Esophagus muscularis mucosa (tissue), 4 donors: ENCODE results near the gene QSOX2. TPM values are rescaled to one million over a fixed set of nuclear protein-coding genes. Genes with fewer than 3 reads are reported as not detected.

Experiments used
- DNase-seq: peaks from one replicate; pipeline ENCODE4 v3.0.0-alpha.2; 2017; ENCODE audit errors: extremely low spot score
- H3K27ac ChIP-seq, 4 donors: fragments of 200-600 bp; sonication (generic); replicated peaks in 1 of 4; 1 replicate in 3 of 4; 2 replicates in 1 of 4; pipeline ENCODE4 v1.5.1; 2016 to 2019; ENCODE audit warnings: mild to moderate bottlenecking in 1 of 4
- H3K27me3 ChIP-seq, 4 donors: fragments of 200-600 bp; sonication (generic); one replicate each; pipeline versions ENCODE4 v1.5.1 to v1.6.0; 2016 to 2019
- H3K36me3 ChIP-seq, 4 donors: fragments of 200-600 bp; sonication (generic); one replicate each; pipeline ENCODE4 v1.5.1; 2016 to 2019
- H3K4me1 ChIP-seq, 4 donors: fragments of 200-600 bp; sonication (generic); one replicate each; pipeline ENCODE4 v1.5.1; 2016 to 2019
- H3K4me3 ChIP-seq, 4 donors: fragments of 200-600 bp; sonication (generic); 1 replicate in 2 of 4; 2 replicates in 2 of 4; pipeline ENCODE4 v1.5.1; 2016 to 2019; ENCODE audit warnings: mild to moderate bottlenecking in 4 of 4, moderate library complexity in 1 of 4
- H3K9me3 ChIP-seq, 4 donors: fragments of 200-600 bp; sonication (generic); 1 replicate in 3 of 4; 2 replicates in 1 of 4; pipeline ENCODE4 v1.5.1; 2016 to 2019
- CTCF ChIP-seq, 3 experiments: fragments of 200-600 bp in 2 of 3; fragments of 450-650 bp in 1 of 3; sonication (generic) in 2 of 3; IDR thresholded peaks; one replicate each; pipeline ENCODE4 v1.5.1; 2017 to 2019; ENCODE audit warnings: antibody characterized with exemption in 3 of 3, mild to moderate bottlenecking in 2 of 3, moderate library complexity in 1 of 3
- EP300 ChIP-seq: sonication (generic); formaldehyde crosslinking; IDR thresholded peaks from one replicate; pipeline ENCODE4 v1.6.1; 2017; ENCODE audit warnings: antibody characterized with exemption
- POLR2A ChIP-seq: fragments of 450-650 bp; IDR thresholded peaks from one replicate; pipeline ENCODE4 v1.6.1; 2017; ENCODE audit warnings: antibody characterized with exemption, moderate library complexity, mild to moderate bottlenecking, low read depth
- POLR2AphosphoS5 ChIP-seq, 2 donors: sonication (generic); formaldehyde crosslinking; IDR thresholded peaks; one replicate each; pipeline ENCODE4 v1.6.1; 2017; ENCODE audit warnings: antibody characterized with exemption in 2 of 2
- WGBS: methylation state at CpG from one replicate; pipeline ENCODE4 v1.1.5; 2018; 5-methylcytosine and 5-hydroxymethylcytosine counted together
- intact Hi-C: fragments of 100-400 bp; cut with DNase I; formaldehyde crosslinking; loops from one replicate; pipeline ENCODE4 v1.15.1; 2023
- total RNA-seq, 4 donors: library from RNA; depleted of rRNA; stranded (reverse); fragments of >200 nt; gene quantifications; one replicate each; pipeline versions ENCODE4 v1.1.0 to v1.2.1, GENCODE V29; 2016

QSOX2 gene
- total RNA-seq, 4 donors from 2014 or later = 5.4 to 7.6 (median 6.3) TPM

GRCh38 chr9:136203408-136204144, 42.0 kb downstream of the QSOX2 start:
- H3K27me3 ChIP-seq = peaks cover 3 to 74% (median 60%) of the 10 kb centered on the region in 4 donors
- no peak for DNase-seq
- peaks cover 0 to 18% (median 6%) of the 10 kb centered on the region in 4 donors for H3K36me3 ChIP-seq
- H3K9me3 ChIP-seq = no peaks in the 10 kb centered on the region
- intact Hi-C loops = no loop called here
- TF ChIP-seq CTCF (IDR thresholded peaks at IDR 0.05) (no peak), POLR2AphosphoS5 (IDR thresholded peaks at IDR 0.05) (no peak), POLR2A (no peak), EP300 (no peak)
- WGBS = 17% methylated on average over 14 of the region's 33 CpGs
- H3K4me1 ChIP-seq = peaks cover 1 to 43% (median 20%) of the 10 kb centered on the region in 4 donors
- no peak overlapping the region for H3K27ac ChIP-seq
- no peak overlapping the region for H3K4me3 ChIP-seq

- DNase-seq = no peak
- peaks cover 0 to 10% (median 3%) of the 10 kb centered on the region in 4 donors for H3K36me3 ChIP-seq
- peaks cover 3 to 82% (median 68%) of the 10 kb centered on the region in 4 donors for H3K27me3 ChIP-seq
- 24% methylated on average over 24 of the region's 99 CpGs for WGBS
- intact Hi-C loops = no loop called here
- no peak overlapping the region for H3K4me3 ChIP-seq
- H3K4me1 ChIP-seq = peaks cover 2 to 48% (median 25%) of the 10 kb centered on the region in 4 donors
- H3K27ac ChIP-seq = no peak overlapping the region
- TF ChIP-seq CTCF (IDR thresholded peaks at IDR 0.05) (no peak), EP300 (no peak), POLR2A (no peak), POLR2AphosphoS5 (IDR thresholded peaks at IDR 0.05) (no peak)
- no peaks in the 10 kb centered on the region for H3K9me3 ChIP-seq
Measured at GRCh38 chr9:136202454-136203407, 42.9 kb downstream of the QSOX2 start.

GRCh38 chr9:136201609-136202453, 43.8 kb downstream of the QSOX2 start:
- H3K36me3 ChIP-seq = peaks cover 0 to 5% (median 2%) of the 10 kb centered on the region in 4 donors
- no peak overlapping the region for H3K4me3 ChIP-seq
- peaks cover 3 to 91% (median 76%) of the 10 kb centered on the region in 4 donors for H3K27me3 ChIP-seq
- WGBS = 14% methylated on average over 2 of the region's 85 CpGs
- no peak overlapping the region for H3K27ac ChIP-seq
- no peaks in the 10 kb centered on the region for H3K9me3 ChIP-seq
- TF ChIP-seq POLR2A = no peak
- TF ChIP-seq POLR2AphosphoS5 (IDR thresholded peaks at IDR 0.05) = no peak
- TF ChIP-seq EP300 = no peak
- no peak for TF ChIP-seq CTCF (IDR thresholded peaks at IDR 0.05)
- no peak for DNase-seq
- H3K4me1 ChIP-seq = peaks cover 2 to 48% (median 25%) of the 10 kb centered on the region in 4 donors
- intact Hi-C loops = no loop called here

GRCh38 chr9:136201174-136201573, 44.4 kb downstream of the QSOX2 start:
- H3K27ac ChIP-seq = no peak overlapping the region
- intact Hi-C loops = no loop called here
- TF ChIP-seq EP300 (no peak), POLR2A (no peak), POLR2AphosphoS5 (IDR thresholded peaks at IDR 0.05) (no peak), CTCF (IDR thresholded peaks at IDR 0.05) (no peak)
- no peak for DNase-seq
- H3K27me3 ChIP-seq = peaks cover 3 to 98% (median 82%) of the 10 kb centered on the region in 4 donors
- peaks cover 2 to 48% (median 25%) of the 10 kb centered on the region in 4 donors for H3K4me1 ChIP-seq
- WGBS = 58% methylated on average over 5 of the region's 13 CpGs
- H3K4me3 ChIP-seq = no peak overlapping the region
- H3K36me3 ChIP-seq = no peaks in the 10 kb centered on the region
- no peaks in the 10 kb centered on the region for H3K9me3 ChIP-seq
